NCI-H1417 treated with DMSO at 0.1 percent for 48 hours (cell line): Measurements from ENCODE around the gene HIPK2.

Experiments used
- DNase-seq: peaks from one replicate; lab custom pipeline; 2025; lab: John Stamatoyannopoulos, UW

Gene HIPK2

GRCh38 chr7:139783647-139784385 is 6.0 kb upstream of the HIPK2 start:
- DNase-seq, result no peak

GRCh38 chr7:139782932-139783331 is 5.1 kb upstream of the HIPK2 start:
- no peak for DNase-seq

- DNase-seq, result no peak
These were observed 486 bp downstream of the HIPK2 start for GRCh38 chr7:139777133-139777891.

- no peak for DNase-seq
These were observed 1.2 kb downstream of the HIPK2 start for GRCh38 chr7:139776486-139777132.

- DNase-seq, result peak; percentile 28
These were observed 1.9 kb downstream of the HIPK2 start for GRCh38 chr7:139775829-139776266.

- DNase-seq, result no peak
These were observed 3.4 kb downstream of the HIPK2 start for GRCh38 chr7:139774376-139774775.

- no peak for DNase-seq
These were observed 4.4 kb downstream of the HIPK2 start for GRCh38 chr7:139773371-139773770.

GRCh38 chr7:139772873-139773272 is 4.9 kb downstream of the HIPK2 start:
- no peak for DNase-seq

GRCh38 chr7:139772115-139772514 is 5.7 kb downstream of the HIPK2 start:
- DNase-seq, result no peak

GRCh38 chr7:139771001-139771956 is 6.5 kb downstream of the HIPK2 start:
- DNase-seq, result no peak

- DNase-seq, result no peak
These were observed 8.0 kb downstream of the HIPK2 start for GRCh38 chr7:139769761-139770160.

GRCh38 chr7:139769066-139769465 is 8.7 kb downstream of the HIPK2 start:
- DNase-seq, result no peak

GRCh38 chr7:139768249-139768824 is 9.5 kb downstream of the HIPK2 start:
- no peak for DNase-seq

- DNase-seq, result no peak
These were observed 10.2 kb downstream of the HIPK2 start for GRCh38 chr7:139767561-139767982.

GRCh38 chr7:139765143-139765542 is 12.7 kb downstream of the HIPK2 start:
- DNase-seq, result no peak

GRCh38 chr7:139763330-139763729 is 14.5 kb downstream of the HIPK2 start:
- DNase-seq, result no peak

- no peak for DNase-seq
These were observed 14.9 kb downstream of the HIPK2 start for GRCh38 chr7:139762886-139763285.

- no peak for DNase-seq
These were observed 19.4 kb downstream of the HIPK2 start for GRCh38 chr7:139758388-139758787.

- no peak for DNase-seq
These were observed 19.8 kb downstream of the HIPK2 start for GRCh38 chr7:139757968-139758367.

- no peak for DNase-seq
These were observed 24.1 kb downstream of the HIPK2 start for GRCh38 chr7:139753693-139754111.

- DNase-seq, result no peak
These were observed 24.6 kb downstream of the HIPK2 start for GRCh38 chr7:139753081-139753692.
